Peyer's patch (tissue), 4 donors: Measurements from ENCODE around the gene MSH2.

Experiments
- POLR2A ChIP-seq, 2 donors: fragments of 450-650 bp; IDR thresholded peaks; one replicate each; pipeline ENCODE4 v1.5.1; 2017; ENCODE audit warnings: antibody characterized with exemption in 2 of 2, mild to moderate bottlenecking in 2 of 2, moderate library complexity in 2 of 2
- TF ChIP-seq, protein P1 (sequence below), 6 experiments: fragments of 450-650 bp in 4 of 6; fragments of 200-600 bp in 2 of 6; sonication (generic) in 1 of 6; IDR thresholded peaks; one replicate each; pipeline ENCODE4 v1.5.1; 2017 to 2019; ENCODE audit warnings: antibody characterized with exemption in 6 of 6, mild to moderate bottlenecking in 3 of 6, moderate library complexity in 1 of 6

DNA sequence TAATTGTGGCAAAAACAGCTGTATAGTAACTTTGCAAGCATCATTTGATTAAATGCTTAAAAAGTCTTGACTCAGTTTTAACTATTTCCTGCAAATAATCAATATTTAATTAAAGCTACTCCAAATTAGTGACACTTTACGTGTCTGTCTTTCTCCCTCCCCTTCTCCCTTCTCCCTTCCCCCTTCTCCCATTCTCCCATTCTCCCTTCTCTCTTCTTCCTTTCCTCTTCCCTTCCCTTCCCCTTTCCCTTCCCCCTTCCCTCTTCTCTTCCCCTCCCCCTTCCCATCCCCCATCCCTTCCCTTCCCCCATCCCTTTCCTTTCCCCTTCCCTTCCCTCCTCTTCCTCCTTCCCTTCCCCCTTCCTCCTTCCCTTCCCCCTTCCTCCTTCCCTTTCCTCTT lies 76.9 kb downstream of the MSH2 start:
- TF ChIP-seq, protein P1, sequence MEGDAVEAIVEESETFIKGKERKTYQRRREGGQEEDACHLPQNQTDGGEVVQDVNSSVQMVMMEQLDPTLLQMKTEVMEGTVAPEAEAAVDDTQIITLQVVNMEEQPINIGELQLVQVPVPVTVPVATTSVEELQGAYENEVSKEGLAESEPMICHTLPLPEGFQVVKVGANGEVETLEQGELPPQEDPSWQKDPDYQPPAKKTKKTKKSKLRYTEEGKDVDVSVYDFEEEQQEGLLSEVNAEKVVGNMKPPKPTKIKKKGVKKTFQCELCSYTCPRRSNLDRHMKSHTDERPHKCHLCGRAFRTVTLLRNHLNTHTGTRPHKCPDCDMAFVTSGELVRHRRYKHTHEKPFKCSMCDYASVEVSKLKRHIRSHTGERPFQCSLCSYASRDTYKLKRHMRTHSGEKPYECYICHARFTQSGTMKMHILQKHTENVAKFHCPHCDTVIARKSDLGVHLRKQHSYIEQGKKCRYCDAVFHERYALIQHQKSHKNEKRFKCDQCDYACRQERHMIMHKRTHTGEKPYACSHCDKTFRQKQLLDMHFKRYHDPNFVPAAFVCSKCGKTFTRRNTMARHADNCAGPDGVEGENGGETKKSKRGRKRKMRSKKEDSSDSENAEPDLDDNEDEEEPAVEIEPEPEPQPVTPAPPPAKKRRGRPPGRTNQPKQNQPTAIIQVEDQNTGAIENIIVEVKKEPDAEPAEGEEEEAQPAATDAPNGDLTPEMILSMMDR (IDR thresholded peaks at IDR 0.05), result no peak
- no peak for TF ChIP-seq POLR2A (IDR thresholded peaks at IDR 0.05)
